AML-193 (cell line): ENCODE measurements around the gene DDC.

Source experiments
- DNase-seq, 2 experiments: peaks; one replicate each; lab custom pipeline; 2025; lab: John Stamatoyannopoulos, UW

The DDC gene, protein sequence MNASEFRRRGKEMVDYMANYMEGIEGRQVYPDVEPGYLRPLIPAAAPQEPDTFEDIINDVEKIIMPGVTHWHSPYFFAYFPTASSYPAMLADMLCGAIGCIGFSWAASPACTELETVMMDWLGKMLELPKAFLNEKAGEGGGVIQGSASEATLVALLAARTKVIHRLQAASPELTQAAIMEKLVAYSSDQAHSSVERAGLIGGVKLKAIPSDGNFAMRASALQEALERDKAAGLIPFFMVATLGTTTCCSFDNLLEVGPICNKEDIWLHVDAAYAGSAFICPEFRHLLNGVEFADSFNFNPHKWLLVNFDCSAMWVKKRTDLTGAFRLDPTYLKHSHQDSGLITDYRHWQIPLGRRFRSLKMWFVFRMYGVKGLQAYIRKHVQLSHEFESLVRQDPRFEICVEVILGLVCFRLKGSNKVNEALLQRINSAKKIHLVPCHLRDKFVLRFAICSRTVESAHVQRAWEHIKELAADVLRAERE

DNA sequence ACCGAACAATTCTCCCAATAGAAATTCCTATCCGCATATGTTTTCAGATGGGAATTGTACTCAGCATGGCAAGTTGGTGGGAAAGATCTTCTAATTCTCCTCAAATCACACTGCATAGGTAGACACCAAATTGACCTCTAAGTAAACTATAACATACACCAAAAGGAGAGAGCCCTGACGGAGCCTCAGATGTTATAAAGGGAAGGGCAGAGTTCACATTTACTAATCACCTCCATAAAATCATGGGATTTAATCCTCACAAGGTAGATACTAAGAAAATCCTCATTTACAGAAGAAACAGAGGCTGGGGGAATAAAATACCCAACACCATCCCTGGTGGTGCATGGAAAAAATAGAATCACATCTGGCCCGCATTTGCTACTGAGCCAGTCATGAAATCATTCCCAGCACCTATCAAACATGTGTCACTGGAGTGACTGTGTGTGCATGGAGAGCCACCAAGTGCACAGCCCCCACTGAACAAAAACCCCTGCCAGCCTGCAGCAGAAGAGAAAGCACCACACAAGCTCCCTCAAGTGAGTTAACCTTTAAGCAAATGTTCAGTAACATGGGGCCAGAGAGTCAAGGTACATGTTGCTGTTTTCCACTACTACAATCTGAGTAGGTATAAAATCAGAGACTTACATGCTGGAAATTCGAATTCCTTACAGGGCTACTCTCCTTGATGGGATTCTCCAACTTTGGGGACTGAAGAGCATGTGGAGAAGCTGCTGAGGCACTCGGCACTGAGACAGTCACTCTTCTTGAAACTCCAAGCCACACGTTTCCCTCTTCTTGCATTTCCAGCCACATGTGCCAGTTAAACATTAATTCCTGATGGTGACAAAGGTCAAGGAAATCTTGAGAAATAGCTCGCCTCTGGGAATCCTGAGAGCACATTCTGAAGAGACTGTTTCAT is at the start of gene DDC:
TSS of gene DDC (minus strand) at position 766 of the 919 bp plus-strand sequence. CDS start 21,320 bp downstream, outside the sequence.
- no peak for DNase-seq

DNA sequence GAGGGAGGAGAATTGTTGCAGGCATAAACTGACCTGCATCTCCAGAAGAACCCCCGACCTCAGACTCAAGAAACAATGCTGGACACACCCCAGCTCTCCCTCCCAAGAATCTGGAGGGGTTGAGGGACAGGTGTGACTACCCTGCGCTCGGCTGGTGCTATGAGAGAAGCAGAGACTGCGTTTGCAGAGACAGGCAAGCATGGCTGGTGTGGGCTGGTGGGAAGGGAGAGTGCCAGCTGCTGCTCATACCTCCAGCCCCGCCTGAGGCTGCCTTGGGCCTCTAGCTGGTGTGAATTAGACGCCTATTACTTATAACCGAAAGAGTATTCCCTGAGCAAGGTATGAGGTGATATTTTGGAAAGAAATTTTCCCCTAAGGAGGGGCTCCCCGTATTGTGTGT is 48.3 kb upstream of the DDC start:
- DNase-seq, result no peak

DNA sequence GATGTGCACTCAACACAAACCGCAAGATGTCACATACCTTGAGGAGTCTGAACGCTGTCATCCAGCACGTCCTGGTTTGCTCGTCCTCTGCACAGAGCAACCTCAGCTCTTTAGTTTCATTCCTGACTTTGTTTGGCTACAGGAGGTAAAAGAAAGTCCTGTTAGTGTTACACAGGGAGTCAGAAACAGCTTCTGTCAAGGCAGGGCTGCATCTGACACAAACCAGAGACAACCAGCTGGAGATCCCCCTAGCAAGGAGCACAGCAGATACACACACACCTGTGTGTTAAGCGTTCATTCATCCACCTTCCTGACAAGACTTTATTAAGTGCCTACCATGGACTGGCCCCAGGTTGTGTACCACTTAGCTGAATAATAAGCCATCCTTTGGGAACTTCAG is 47.5 kb upstream of the DDC start:
- DNase-seq, result no peak

DNA sequence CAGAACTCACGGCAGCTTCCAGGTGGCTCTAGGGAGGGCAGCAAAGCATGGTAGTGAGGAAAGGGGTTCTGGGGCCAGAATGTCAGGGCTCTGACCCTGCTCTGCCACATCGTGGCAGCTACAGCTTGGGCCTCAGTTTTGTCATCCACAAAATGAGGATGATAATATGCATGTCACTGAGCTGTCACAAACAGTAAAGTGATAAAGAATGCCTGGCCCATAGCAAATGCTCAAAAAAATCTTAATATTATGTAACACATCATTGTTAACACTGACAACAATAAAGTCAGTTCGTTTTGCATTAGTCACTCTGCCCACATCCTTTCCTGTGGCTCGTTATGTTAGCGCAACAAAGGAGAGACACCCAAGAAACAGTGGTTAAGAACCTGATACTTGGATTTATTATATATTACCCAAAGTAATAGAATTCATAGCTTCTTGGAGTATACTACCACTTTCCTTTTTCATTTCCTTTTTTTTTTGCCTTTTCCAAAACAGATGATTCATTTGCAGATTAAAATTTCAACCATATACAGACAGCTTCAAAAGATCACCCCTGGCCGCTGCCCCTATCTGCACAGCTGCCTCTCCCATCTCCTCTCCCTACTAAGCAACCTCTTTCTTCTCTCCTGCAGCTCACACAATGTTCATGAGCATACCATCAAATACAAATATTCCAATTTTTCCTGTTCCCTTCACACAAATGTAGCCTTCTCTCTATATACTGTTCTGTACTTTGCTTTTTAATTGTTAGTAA is 45.5 kb upstream of the DDC start:
- DNase-seq, result peak; percentile 87 to 92

DNA sequence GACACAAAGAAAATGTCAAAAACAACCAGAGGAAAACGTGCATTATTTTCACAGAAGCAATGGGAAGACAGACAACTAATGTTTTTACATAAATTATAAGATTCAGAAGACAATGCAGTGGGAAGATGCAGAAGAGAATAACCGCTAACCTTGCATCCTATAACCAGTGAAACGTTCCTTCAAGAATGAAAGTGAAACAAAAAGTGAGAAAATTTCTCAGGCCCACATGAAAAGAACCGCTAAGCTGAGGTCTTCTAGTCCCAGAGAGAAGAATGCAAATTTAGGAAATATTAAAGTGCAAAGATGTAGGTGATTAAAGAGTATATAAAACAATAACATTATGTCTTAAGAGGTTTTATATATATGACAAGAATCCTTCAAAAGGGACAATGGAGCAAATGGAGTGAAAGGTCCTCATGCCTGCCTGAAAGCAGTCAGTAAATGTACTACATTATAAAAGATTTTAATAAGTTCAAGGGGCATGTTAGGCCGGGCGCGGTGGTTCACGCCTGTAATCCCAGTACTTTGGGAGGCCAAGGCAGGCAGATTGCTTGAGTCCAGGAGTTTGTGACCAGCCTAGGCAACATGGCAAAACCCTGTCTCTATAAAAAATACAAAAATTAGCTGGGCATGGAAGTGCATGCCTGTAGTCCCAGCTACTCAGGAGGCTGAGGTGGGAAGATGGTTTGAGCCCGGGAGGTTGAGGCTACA is 43.1 kb upstream of the DDC start:
- DNase-seq, result no peak

DNA sequence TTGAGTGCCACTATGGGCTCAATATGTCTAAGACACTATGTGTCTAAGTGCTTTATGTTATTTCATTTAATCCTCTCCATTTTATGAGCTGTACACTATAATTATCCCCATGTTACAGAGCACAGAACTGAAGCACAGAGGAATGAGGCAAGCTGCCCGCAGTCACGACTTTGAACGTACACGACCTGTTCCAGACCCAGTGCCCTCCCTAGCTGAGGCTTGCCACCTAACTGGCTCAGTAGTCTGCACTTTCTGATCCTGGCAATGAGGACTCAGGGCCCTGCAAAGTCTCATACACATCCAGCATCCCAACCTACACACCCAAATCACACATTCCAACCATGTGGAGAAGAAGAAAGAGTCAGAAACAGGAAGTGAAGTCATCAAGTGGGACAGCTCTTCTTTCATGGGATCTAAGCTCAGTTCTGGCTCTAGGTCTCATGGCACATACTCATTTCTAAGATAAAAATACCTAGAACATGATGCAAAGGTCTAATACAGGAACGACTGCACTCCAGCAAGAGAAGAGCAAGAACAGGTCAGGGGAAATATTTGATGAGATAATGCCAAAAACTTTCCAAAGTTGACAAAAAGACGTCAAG is 42.4 kb upstream of the DDC start:
- no peak for DNase-seq

DNA sequence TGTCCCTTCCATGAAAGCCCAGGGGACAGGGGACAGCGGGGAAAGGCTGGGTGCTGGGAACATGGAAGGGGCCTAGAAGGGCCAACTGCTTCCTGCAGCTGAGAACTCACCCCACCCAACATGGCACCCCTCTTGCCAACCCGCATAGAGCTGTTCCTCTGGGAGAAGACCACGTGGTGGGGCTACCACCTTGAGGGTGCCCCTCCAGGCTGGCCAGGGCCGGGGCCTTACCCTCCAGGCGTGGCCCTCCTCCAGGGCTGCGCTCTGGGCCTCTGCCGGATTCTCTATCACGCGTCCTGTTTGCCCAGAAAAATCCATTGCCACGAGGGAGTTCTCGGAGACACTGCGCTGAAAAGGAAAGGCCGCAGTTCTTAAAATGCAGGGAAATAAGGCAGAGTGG is 39.9 kb upstream of the DDC start:
- no peak for DNase-seq

DNA sequence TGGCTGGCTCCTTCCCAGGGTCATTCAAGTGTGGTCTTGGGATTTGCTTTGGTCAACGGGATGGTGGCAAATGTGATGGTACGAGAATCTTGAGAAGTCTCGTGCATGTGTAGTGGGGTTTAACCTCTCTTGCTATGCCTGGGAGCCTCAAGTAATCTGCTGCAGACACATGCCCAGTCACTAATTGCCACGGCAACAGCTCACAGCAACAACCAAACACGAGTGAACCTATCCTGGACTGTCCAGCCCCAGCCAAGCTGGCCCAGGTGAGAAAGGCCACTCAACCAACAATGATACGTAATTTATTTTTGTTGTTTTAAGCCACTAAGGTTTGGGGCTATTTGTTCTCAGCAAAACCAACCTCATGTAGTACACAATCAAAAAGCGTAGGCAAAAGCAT is 38.1 kb upstream of the DDC start:
- no peak for DNase-seq

DNA sequence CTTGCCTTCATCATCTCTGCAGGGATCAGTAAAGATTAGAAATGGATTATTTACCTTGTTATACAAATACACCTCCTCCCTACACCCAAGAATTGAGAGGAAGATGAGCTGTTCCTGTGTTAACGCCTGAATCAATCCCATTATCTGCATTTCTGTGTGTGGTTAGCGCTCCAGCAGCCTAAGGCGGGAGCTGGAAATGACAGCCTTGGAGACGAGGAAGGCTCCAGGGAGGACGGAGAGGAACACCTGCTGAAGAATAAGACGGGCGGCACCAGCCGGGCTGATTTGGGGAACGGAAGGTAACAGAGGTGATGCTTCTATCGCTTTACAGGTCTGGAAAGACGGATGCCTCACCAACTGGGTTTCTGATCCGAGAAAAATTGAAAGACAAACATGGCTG is 34.2 kb upstream of the DDC start:
- DNase-seq, result no peak

DNA sequence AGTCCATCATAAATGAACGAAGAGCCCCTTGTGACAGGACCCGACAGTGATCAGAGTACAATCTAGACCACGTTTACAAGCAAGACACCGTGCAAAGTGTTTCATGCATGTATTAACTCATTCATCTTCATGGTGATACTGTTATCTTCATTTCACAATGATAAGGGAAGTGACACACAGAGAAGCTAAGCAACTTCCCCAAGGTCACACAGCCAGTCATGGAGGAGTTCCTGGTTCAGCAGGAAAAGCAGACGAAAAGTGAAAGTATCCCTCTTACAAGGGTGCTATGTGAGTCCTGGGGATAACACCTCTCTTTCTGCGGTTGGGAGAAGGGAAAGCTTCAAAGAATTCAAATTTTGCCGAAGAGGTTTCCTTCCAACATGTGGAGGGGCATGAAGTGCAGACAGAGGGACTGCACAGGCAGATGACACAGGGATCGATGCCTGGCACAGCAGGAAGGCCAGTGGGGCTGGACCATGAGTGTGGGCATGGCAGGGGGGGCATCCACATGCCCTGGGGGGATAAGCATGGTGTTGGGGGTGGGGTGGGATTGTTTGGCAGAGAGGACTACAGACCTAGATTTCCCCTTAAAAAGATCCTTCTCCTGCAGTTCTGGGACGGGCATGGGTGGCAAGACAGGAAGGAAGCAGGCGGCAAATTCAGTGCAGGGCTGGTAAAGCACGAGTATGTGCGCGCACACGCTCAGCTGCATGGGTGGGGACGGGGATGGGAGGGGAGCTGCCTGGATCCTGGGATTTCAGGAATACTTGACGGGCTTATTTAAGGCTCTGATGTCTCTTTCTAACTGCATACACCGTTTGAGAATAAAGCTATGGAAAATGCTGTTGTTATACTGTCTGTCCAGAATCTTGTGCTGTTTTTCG is 33.5 kb upstream of the DDC start:
- DNase-seq, result no peak

DNA sequence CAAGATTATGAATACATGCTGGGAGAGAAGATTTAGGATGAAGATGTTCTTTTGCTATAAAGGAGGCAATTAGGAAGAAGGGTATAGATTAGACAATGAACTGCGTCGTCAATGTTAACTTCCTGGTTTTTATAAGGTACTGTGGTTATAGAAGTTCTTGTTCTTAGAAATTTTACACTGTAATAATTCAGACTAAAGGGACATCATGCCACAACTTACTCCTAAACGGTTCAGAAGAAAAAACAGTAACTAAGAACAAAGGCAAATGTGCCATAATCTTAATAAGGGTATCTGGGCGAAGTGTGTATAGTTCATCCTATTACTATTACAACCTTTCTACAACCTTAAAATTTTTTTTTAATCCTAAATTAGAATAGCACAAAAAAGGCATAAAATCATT is 31.3 kb upstream of the DDC start:
- DNase-seq, result no peak

DNA sequence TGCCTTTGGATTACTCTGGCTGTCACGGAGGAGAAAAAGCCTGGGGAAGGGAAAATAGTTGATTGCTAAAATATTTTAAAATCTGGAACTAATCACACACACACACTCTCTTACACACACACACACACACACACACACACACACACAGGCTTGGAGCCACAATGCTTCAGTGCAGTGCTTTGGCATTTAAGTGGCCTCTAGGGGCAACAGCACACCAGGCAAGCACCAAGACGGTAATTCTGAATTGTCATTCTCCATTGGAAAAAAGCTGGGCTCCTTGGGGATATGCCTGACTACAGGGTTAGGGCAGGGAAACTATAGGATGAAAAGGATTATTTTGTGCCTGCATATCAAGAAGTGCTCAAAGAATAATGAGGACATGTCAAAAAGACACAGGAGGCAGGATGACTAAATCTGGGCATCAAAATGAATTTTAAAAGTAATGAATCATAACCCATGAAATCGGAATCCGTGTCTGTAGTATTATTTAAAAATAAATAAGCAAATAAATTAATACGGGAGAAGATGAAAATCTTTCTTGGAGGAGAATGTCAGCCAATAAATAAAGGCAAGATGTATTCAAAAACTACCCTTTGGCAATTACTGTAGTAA is 30.4 kb upstream of the DDC start:
- peak; percentile 20 to 24 for DNase-seq

DNA sequence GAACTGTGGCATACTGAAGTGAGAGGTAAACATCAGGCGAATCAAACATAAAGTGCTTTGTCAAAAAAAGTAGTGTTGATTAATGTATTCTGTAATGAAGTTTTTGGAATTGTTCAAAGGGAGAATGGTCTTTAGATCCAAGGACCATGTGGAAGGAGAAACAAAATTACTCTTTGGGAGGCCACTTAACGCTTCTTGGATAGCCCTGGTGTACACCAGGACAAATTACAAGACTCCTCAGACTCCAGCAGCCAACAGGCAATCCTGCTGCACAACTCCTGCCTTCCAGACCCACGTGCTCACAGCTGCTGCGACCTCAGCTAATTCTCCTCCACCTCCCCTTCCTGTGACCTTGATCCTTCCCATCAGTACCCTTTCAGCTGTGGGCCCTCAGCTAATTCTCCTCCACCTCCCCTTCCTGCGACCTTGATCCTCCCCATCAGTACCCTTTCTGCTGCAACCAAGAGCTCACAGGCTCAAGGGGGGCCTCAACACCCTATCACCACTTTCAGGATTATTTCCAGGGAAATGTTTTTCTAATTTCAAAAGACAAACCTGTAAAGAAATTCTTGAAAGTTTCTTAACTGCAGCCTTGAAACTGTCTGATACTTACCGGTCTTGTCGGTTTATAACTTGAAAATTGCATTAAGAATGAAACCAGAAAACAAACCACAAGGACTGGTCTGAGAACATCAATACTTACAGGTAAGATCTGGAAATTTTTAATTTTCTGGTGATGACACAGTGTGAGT is 29.7 kb upstream of the DDC start:
- DNase-seq, result no peak

DNA sequence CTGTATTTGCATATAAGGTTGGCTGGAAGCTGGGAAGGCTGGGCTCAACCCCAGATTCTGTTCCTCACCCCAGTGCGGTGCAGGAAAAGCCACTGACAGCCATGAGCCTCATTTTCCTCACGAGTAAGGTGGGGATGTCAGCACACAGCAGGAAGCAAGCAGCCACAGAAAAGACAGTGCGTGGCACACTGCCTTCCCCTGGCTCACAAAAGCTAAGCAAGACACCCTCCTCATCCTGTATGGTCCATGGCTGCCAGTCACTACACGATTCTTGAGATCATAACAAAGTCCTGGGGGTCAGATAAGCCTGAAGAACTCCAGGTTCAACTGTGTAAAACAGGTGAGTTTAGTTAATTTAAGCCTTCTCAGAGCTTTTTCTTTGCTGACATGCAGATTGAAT is 28.9 kb upstream of the DDC start:
- no peak for DNase-seq

DNA sequence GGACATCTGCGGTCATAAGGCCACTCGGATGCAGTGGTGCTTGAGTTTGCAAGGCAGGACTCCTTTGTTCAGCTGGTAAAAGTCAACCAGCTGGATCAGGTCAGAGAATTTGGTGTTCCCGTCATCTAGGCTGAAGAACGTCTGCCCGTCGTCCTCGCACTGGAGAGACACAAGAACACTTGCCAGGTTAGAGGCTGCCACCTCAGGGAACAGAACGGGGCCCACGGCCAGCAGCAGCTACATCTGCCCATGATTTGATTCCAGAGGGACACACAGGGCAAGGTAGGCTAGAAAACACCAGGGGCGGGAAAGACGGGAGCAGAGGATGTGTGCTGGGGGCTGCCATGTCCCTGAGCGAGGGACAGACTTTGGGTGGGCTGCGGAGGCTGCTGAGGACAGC is 27.7 kb upstream of the DDC start:
- no peak for DNase-seq

DNA sequence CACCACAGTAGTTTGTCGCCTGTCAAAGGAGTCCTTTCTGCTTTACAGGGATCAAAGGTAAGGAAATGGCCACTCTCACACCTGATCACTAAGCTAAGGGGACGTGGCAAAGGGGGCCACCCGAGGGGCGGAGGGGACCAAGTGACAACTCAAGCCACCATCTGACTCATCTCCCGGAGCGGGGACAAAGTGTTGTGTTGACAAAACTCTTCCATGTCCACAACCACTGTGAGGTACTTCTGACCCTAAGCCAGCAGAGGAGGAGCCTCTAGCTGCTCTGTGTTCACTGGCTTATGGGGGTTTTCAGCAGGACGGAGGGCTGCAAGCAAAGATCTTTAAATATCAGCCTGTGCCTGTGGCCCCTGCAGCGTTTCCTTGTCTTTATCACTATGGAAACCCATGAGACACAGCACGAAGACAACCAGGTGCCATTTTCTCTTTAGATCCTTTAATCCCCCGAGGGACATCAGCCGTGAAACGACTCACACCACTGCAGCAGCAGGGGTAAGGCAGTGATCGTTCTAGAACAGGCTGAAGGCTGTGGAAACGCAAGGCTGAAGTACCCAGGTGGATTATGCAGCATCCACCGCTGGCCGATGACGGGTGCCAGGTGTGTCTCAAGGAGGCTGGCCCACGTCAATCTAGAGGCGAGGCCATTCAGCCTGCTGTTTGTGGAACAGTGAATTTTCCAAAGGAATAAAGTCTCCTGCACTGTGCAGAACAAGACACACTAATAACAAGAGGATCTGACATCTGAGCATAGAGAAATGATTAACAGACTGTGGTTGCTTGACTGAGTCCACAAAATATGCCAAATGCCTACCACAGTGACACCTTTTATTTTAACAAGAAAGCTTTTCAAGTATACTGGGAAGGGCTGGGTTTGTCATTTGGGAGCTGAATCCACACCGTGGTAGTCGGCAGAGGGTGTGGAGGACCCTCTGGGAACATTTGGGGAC is 26.6 kb upstream of the DDC start:
- no peak for DNase-seq

DNA sequence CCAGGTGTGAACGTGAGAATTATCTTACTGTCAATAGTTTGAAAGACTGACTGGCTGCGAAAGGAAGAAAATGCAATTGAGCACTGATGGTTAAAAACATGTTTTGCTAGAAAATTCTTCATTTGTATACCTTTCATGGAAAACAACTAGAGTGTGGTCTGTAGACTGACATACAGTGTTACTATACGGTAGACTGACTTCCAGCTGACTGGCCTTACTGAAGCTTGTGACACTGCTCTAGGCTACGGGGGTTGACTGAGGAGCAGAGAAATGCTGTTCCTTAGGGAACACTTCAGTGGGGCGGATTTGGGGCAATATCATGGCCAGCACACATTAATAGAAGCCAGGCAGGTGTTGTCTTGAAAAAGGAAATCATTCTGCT is 25.9 kb upstream of the DDC start:
- DNase-seq, result no peak

DNA sequence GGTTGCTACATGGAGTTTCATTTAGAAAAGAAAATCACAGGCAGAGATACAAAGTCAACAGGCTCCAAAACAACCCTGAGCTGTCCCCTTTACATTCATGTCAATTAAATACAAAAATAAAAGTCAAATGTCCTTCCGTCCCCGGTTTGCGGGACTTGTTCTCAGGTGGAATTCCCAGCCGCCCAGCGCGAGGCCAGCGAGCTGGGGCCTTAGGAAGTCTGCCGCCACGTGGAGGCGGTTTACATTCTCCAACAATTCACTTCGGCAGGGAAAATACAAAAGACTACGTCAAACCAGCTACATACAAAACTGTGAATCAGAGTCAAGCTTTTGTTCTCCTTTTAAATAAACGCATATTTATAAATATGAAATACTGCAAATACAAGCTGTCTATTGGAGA is 25.3 kb upstream of the DDC start:
- no peak for DNase-seq
